H1 (cell line): ENCODE results near the gene SMARCC1. TPM values are rescaled to one million over a fixed set of nuclear protein-coding genes. Genes with fewer than 3 reads are reported as not detected.

Source experiments
- CHD2 ChIP-seq: IDR thresholded peaks from 2 replicates; pipeline ENCODE4 v1.6.1; 2012; ENCODE audit warnings: low read length, improper control_type of control experiment
- CHD7 ChIP-seq: fragments of 300-600 bp; sonication (generic); IDR thresholded peaks from 2 replicates; pipeline ENCODE4 v1.7.1; 2012; ENCODE audit warnings: low read length, moderate library complexity, mild to moderate bottlenecking, inconsistent platforms; ENCODE audit not compliant: insufficient replicate concordance
- CTBP2 ChIP-seq: IDR thresholded peaks from 2 replicates; pipeline ENCODE4 v1.7.0; 2011; ENCODE audit warnings: borderline replicate concordance, mild to moderate bottlenecking, moderate library complexity, mixed read lengths, low read length; ENCODE audit not compliant: insufficient read depth, insufficient read length
- KDM1A ChIP-seq: fragments of 200-600, 300-600 bp; sonication (generic); IDR thresholded peaks from 2 replicates; pipeline ENCODE4 v1.7.1; 2016; ENCODE audit warnings: mild to moderate bottlenecking, low read length, borderline replicate concordance
- KDM5A ChIP-seq: fragments of 200-600 bp; IDR thresholded peaks from 2 replicates; pipeline ENCODE4 v1.7.1; 2012; ENCODE audit warnings: mild to moderate bottlenecking, low read length, inconsistent platforms, mixed read lengths
- MAX ChIP-seq: IDR thresholded peaks from 2 replicates; pipeline ENCODE4 v1.6.1; 2012; ENCODE audit warnings: inconsistent platforms
- POLR2A ChIP-seq, 2 experiments: IDR thresholded peaks; 1 replicate in 1 of 2; 2 replicates in 1 of 2; pipeline ENCODE4 v1.6.1; 2011; ENCODE audit warnings: low read depth in 2 of 2, low read length in 2 of 2, mild to moderate bottlenecking in 2 of 2; ENCODE audit errors: control extremely low read depth in 1 of 2
- RBBP5 ChIP-seq: IDR thresholded peaks from 2 replicates; pipeline ENCODE4 v1.7.1; 2012; ENCODE audit warnings: low read depth, mild to moderate bottlenecking, inconsistent platforms, low read length, moderate library complexity, borderline replicate concordance
- SAP30 ChIP-seq: fragments of 300-600 bp; sonication (generic); IDR thresholded peaks from 2 replicates; pipeline ENCODE4 v1.7.1; 2012; ENCODE audit warnings: low read length, moderate library complexity, mild to moderate bottlenecking, inconsistent platforms; ENCODE audit not compliant: insufficient read depth, insufficient replicate concordance
- SRF ChIP-seq: IDR thresholded peaks from 2 replicates; pipeline ENCODE4 v1.6.1; 2011; ENCODE audit warnings: mild to moderate bottlenecking, low read depth, low read length, moderate library complexity
- TAF7 ChIP-seq: optimal IDR thresholded peaks from 2 replicates; pipeline ENCODE3; 2011; ENCODE audit warnings: low read depth, mild to moderate bottlenecking, inconsistent platforms, low read length, moderate library complexity, borderline replicate concordance
- YY1 ChIP-seq: IDR thresholded peaks from 2 replicates; pipeline ENCODE4 v1.6.1; 2011; ENCODE audit warnings: low read depth, mild to moderate bottlenecking, low read length
- polyA plus RNA-seq, 7 experiments: library from polyadenylated mRNA; depleted of rRNA in 3 of 7; stranded (reverse) in 5 of 7; unstranded in 2 of 7; fragments of >200 nt in 5 of 7; fragments of 200-250 nt in 2 of 7; gene quantifications; 1 replicate in 5 of 7; 2 replicates in 1 of 7; 4 replicates in 1 of 7; pipeline versions ENCODE4 v1.2.1 to v1.2.3, GENCODE V29; 2011 to 2013; ENCODE audit warnings: missing spikeins in 2 of 7, mixed read lengths in 2 of 7
- total RNA-seq: library from RNA; stranded (reverse); fragmentation: NEBNext Ultra II Directional; extraction: Animal tissue kit (Norgen Biotek cat#: 25700); gene quantifications from 2 replicates; pipeline ENCODE4 v1.2.1, GENCODE V29; 2021

Gene SMARCC1
- total and polyA plus RNA-seq, 2 of the 8 experiments (the other 6 are each of a cell fraction or from before 2014, with no cell fraction given): 64.1 to 335 TPM

- no peak for TF ChIP-seq CHD7
- no peak for TF ChIP-seq TAF7
- TF ChIP-seq CHD2: no peak
- no peak for TF ChIP-seq CTBP2
- TF ChIP-seq KDM5A: no peak
- TF ChIP-seq RBBP5: no peak
- TF ChIP-seq YY1: no peak
- no peak for TF ChIP-seq MAX
- no peak for TF ChIP-seq KDM1A
- TF ChIP-seq SRF: no peak
- TF ChIP-seq SAP30: no peak
- TF ChIP-seq POLR2A (IDR thresholded peaks at IDR 0.05; ENCODE audit: control extremely low read depth in 1 of 2, low read depth in 2 of 2, low read length in 2 of 2): no peak
Observed at GRCh38 chr3:47647550-47647949, 134.1 kb downstream of the SMARCC1 start (continued).
